ENCODE measurements around the gene CSTF2. TPM values are rescaled to one million over a fixed set of nuclear protein-coding genes. Genes with fewer than 3 reads are reported as not detected.

CSTF2 gene
- total and polyA plus RNA-seq, 2 donors from 2014 or later, result 8.8 to 14.4 TPM

DNA sequence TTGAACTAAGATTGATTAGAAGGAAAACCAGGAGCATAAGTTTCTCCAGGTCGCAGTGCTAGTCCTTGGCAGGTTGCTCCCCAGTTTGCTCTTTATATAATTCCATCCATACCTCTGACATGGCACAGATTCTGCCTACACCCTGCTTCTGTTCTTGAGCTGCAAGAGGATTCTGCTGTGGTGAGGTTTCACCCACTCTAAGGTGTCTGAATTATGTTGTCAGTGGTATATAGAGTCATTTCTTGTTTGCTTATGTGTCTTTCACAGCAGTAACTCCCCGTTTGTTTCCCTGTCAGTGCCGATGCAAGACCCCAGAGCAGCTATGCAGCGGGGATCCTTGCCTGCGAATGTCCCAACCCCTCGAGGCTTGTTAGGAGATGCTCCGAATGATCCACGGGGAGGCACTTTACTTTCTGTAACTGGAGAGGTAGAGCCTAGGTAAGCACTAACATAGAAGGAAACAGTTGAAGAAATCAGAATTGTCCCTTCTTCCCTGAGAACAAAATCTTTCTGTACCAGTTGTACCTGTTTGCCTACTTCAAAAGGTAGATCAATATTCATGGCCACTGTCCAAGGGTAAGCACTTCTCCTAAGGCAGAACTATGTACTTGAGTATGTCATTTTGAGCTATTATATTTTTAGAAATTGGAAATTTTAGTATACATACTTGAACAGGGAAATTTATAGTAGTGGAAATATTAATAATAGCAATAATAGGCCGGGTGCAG lies 11.2 kb downstream of the CSTF2 start:
- H3K27me3 ChIP-seq (ENCODE audit: control insufficient read depth, insufficient read depth, low read length), result no peaks in the 10 kb centered on the region
- H3K9ac ChIP-seq (ENCODE audit: low read length in 3 of 3), result no peak overlapping the region
- DNase-seq (no peak), FAIRE-seq (no peak)
- H3K9me3 ChIP-seq (ENCODE audit: control insufficient read depth in 2 of 3, insufficient read depth in 1 of 3, low read length in 3 of 3), result no peaks in the 10 kb centered on the region
- intact Hi-C loops (cut with DNase I), result no loop called here
- TF ChIP-seq, protein P1, sequence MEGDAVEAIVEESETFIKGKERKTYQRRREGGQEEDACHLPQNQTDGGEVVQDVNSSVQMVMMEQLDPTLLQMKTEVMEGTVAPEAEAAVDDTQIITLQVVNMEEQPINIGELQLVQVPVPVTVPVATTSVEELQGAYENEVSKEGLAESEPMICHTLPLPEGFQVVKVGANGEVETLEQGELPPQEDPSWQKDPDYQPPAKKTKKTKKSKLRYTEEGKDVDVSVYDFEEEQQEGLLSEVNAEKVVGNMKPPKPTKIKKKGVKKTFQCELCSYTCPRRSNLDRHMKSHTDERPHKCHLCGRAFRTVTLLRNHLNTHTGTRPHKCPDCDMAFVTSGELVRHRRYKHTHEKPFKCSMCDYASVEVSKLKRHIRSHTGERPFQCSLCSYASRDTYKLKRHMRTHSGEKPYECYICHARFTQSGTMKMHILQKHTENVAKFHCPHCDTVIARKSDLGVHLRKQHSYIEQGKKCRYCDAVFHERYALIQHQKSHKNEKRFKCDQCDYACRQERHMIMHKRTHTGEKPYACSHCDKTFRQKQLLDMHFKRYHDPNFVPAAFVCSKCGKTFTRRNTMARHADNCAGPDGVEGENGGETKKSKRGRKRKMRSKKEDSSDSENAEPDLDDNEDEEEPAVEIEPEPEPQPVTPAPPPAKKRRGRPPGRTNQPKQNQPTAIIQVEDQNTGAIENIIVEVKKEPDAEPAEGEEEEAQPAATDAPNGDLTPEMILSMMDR (IDR thresholded peaks at IDR 0.05; ENCODE audit: borderline replicate concordance, extremely low read depth, insufficient read depth), result no peak
- no peak overlapping the region for H3K4me3 ChIP-seq (ENCODE audit: low read length in 3 of 3)
- H3K36me3 ChIP-seq (ENCODE audit: control insufficient read depth in 2 of 3, insufficient read depth in 3 of 3, low read length in 3 of 3), result peaks cover 0 to 21% (median 6%) of the 10 kb centered on the region in 3 donors
- H3K27ac ChIP-seq (ENCODE audit: low read depth in 2 of 2, low read length in 2 of 2), result no peak overlapping the region
- no peaks in the 10 kb centered on the region for H3K4me1 ChIP-seq (ENCODE audit: control insufficient read depth in 2 of 3, insufficient read depth in 2 of 3, low read depth in 1 of 3, low read length in 3 of 3)

DNA sequence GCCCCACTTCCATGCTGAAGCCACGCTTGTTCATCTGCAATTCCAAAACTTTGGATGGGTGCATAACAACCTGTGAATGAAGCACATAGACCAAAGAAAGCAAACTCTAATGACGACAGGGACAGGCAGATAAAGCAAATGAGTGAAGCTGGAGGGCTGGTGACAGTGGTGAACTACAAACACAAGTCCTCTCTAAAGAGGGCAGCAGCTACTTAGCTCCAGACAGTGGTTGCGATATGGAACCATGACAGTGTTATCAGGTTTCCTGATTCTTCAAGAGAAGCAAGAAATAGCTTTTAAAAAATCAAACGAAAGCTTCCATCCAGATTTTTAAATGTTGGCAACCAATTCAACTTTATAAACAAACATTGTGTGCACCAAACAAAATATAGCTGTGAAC lies 30.1 kb downstream of the CSTF2 start:
- intact Hi-C loops (cut with DNase I), result no loop called here
- H3K4me1 ChIP-seq (ENCODE audit: control insufficient read depth in 2 of 3, insufficient read depth in 2 of 3, low read depth in 1 of 3, low read length in 3 of 3), result no peaks in the 10 kb centered on the region
- no peak overlapping the region for H3K4me3 ChIP-seq (ENCODE audit: low read length in 3 of 3)
- no peaks in the 10 kb centered on the region for H3K36me3 ChIP-seq (ENCODE audit: control insufficient read depth in 2 of 3, insufficient read depth in 3 of 3, low read length in 3 of 3)
- no peak overlapping the region for H3K27ac ChIP-seq (ENCODE audit: low read depth in 2 of 2, low read length in 2 of 2)
- no peaks in the 10 kb centered on the region for H3K27me3 ChIP-seq (ENCODE audit: control insufficient read depth, insufficient read depth, low read length)
- TF ChIP-seq, protein P1 (IDR thresholded peaks at IDR 0.05; ENCODE audit: borderline replicate concordance, extremely low read depth, insufficient read depth), result no peak
- DNase-seq (no peak), FAIRE-seq (no peak)
- no peak overlapping the region for H3K9ac ChIP-seq (ENCODE audit: low read length in 3 of 3)
- no peaks in the 10 kb centered on the region for H3K9me3 ChIP-seq (ENCODE audit: control insufficient read depth in 2 of 3, insufficient read depth in 1 of 3, low read length in 3 of 3)

DNA sequence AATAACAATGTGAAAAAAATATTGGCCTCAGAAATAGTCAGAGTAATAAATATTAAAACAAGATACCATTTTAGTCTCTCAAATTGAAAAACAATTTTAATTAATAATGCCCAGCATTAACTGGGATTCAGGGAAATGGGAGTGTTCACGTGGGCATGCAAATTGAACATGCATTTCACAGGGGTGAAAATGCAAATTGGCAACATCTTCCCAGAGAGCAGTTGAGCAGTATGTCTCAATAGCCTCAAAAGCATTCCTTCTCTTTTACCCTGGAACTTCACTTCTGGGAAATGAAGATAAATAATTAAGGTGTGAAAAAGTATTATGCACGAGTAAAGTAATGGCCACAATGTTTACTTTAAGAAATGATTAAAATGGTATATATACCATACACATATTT lies 32.6 kb downstream of the CSTF2 start:
- DNase-seq, result no peak
- FAIRE-seq, result no peak
- no peak overlapping the region for H3K4me3 ChIP-seq (ENCODE audit: low read length in 3 of 3)
- H3K27ac ChIP-seq (ENCODE audit: low read depth in 2 of 2, low read length in 2 of 2), result no peak overlapping the region
- H3K27me3 ChIP-seq (ENCODE audit: control insufficient read depth, insufficient read depth, low read length), result no peaks in the 10 kb centered on the region
- H3K4me1 ChIP-seq (ENCODE audit: control insufficient read depth in 2 of 3, insufficient read depth in 2 of 3, low read depth in 1 of 3, low read length in 3 of 3), result no peaks in the 10 kb centered on the region
- TF ChIP-seq, protein P1 (IDR thresholded peaks at IDR 0.05; ENCODE audit: borderline replicate concordance, extremely low read depth, insufficient read depth), result no peak
- no peaks in the 10 kb centered on the region for H3K36me3 ChIP-seq (ENCODE audit: control insufficient read depth in 2 of 3, insufficient read depth in 3 of 3, low read length in 3 of 3)
- no peak overlapping the region for H3K9ac ChIP-seq (ENCODE audit: low read length in 3 of 3)
- H3K9me3 ChIP-seq (ENCODE audit: control insufficient read depth in 2 of 3, insufficient read depth in 1 of 3, low read length in 3 of 3), result no peaks in the 10 kb centered on the region
- intact Hi-C loops (cut with DNase I), result no loop called here
